ENCODE measurements around the gene SLC66A3.

- TF ChIP-seq EZH2 (IDR thresholded peaks at IDR 0.05; ENCODE audit: insufficient read depth, poor library complexity, severe bottlenecking): no peak
- no peak for TF ChIP-seq EZH2phosphoT487 (IDR thresholded peaks at IDR 0.05; ENCODE audit: insufficient read depth, low read depth)
These were observed 46.7 kb downstream of the SLC66A3 start for GRCh38 chr2:11201969-11202368.

Measured in GM23248 (cell line).